ENCODE measurements around the gene RAB6D. TPM values are rescaled to one million over a fixed set of nuclear protein-coding genes. Genes with fewer than 3 reads are reported as not detected.
"Not testable (repeated sequence)": the region's sequence is repeated elsewhere in the genome, so short reads cannot be mapped to it uniquely, and the experiment has no call there.

RAB6D gene
- total RNA-seq, 1 experiment from 2014 or later, result not detected

DNA sequence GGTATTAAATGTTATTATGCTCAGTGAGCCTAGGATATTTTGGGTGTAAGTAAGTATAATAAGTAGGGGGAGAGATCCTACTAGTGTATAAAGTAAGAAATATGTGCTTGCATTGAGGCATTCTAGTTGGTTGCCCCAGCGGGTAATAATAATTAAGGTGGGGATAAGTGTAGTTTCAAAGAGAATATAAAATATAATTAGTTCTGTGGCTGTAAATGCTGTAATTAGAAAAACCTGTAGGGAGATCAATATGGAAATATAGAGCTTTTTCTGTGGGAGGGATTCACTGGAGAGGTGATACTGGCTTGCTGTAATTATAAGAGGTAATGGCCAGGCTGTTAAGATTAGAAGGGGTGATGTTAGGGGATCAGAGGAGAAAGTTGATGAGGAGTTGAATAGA, 9.1 kb upstream of the RAB6D start:
- not testable (repeated sequence) for H4K5ac ChIP-seq (ENCODE audit: insufficient read length, low read depth, low read length); H3K23ac ChIP-seq (ENCODE audit: insufficient read length, low read depth, low read length); H2BK5ac ChIP-seq (ENCODE audit: insufficient read length, low read length); H3K79me1 ChIP-seq (ENCODE audit: insufficient read depth, low read depth, low read length, poor library complexity, severe bottlenecking); DNase-seq; H4K20me1 ChIP-seq (ENCODE audit: control insufficient read depth, insufficient read depth, insufficient read length); H2BK12ac ChIP-seq (ENCODE audit: insufficient read length, low read depth, low read length); H2BK15ac ChIP-seq (ENCODE audit: low read depth, low read length); H3K4me1 ChIP-seq (ENCODE audit: insufficient read depth, low read length); H3K4me1 Mint-ChIP-seq; H3K14ac ChIP-seq (ENCODE audit: insufficient read depth, low read length); H3K23me2 ChIP-seq (ENCODE audit: insufficient read length, low read depth, low read length, poor library complexity, severe bottlenecking); H3K18ac ChIP-seq (ENCODE audit: insufficient read length, low read depth, low read length); H3K9me3 ChIP-seq (ENCODE audit: control insufficient read depth, low read depth, low read length); H2BK120ac ChIP-seq (ENCODE audit: low read depth, low read length, poor library complexity, severe bottlenecking); H4K8ac ChIP-seq (replicated peaks; ENCODE audit: insufficient read length, low read depth, low read length); H2AK5ac ChIP-seq (ENCODE audit: insufficient read length, low read length); H3K4me3 Mint-ChIP-seq; H3K36me3 Mint-ChIP-seq (ENCODE audit: insufficient read depth in 1 of 3, low read depth in 3 of 3); H3T11ph ChIP-seq (ENCODE audit: low read length); H3K27ac Mint-ChIP-seq; H3K79me2 ChIP-seq (ENCODE audit: insufficient read depth, low read length); H3K9ac ChIP-seq (ENCODE audit: extremely low read depth, insufficient read length, low read length); H2AFZ ChIP-seq (ENCODE audit: low read length); H3K4me2 ChIP-seq (ENCODE audit: insufficient read depth, insufficient read length, low read length); H3K9me3 Mint-ChIP-seq; H3K4ac ChIP-seq (ENCODE audit: low read depth, low read length); H4K91ac ChIP-seq (ENCODE audit: insufficient read length, low read depth, low read length); H3K27me3 ChIP-seq (ENCODE audit: insufficient read depth, low read length); H2BK20ac ChIP-seq (ENCODE audit: low read depth, low read length, poor library complexity, severe bottlenecking); H3K56ac ChIP-seq (ENCODE audit: insufficient read length, low read depth, low read length); H3K27ac ChIP-seq (ENCODE audit: insufficient read length, low read depth, low read length)
- H3K27me3 Mint-ChIP-seq (ENCODE audit: low read depth), result peaks cover 14% of the 10 kb centered on the region
- no CpG with 5 or more reads among the region's 1 CpG for WGBS (ENCODE audit: extremely low coverage, insufficient read length, low lambda C conversion rate)

Data from H9 (cell line).